Vagina (tissue), 2 donors: Measurements from ENCODE around the gene STH. TPM values are rescaled to one million over a fixed set of nuclear protein-coding genes. Genes with fewer than 3 reads are reported as not detected.
A peak's percentile ranks its signal among the peaks of the same experiment; 100 is the strongest.

Experiments used
- DNase-seq, 2 donors: peaks; one replicate each; pipeline ENCODE4 v3.0.0-alpha.2; 2017; ENCODE audit errors: extremely low spot score in 2 of 2
- H3K27ac ChIP-seq: fragments of 200-600 bp; sonication (generic); one replicate; pipeline ENCODE4 v1.5.1; 2019
- H3K27me3 ChIP-seq: fragments of 200-600 bp; sonication (generic); one replicate; pipeline ENCODE4 v1.5.1; 2019
- H3K36me3 ChIP-seq, 2 donors: fragments of 200-600 bp; sonication (generic); one replicate each; pipeline ENCODE4 v1.5.1; 2017 to 2019
- H3K4me1 ChIP-seq: fragments of 200-600 bp; sonication (generic); one replicate; pipeline ENCODE4 v1.5.1; 2019
- H3K4me3 ChIP-seq, 2 donors: fragments of 200-600 bp; sonication (generic); 1 replicate in 1 of 2; 2 replicates in 1 of 2; pipeline ENCODE4 v1.5.1; 2016 to 2019
- H3K9me3 ChIP-seq: fragments of 200-600 bp; sonication (generic); one replicate; pipeline ENCODE4 v1.5.1; 2019
- CTCF ChIP-seq, 3 experiments: fragments of 450-650 bp in 2 of 3; fragments of 200-600 bp in 1 of 3; sonication (generic) in 1 of 3; IDR thresholded peaks; one replicate each; pipeline ENCODE4 v1.5.1; 2017 to 2019; ENCODE audit warnings: antibody characterized with exemption in 3 of 3, mild to moderate bottlenecking in 2 of 3, moderate library complexity in 2 of 3
- POLR2A ChIP-seq, 2 donors: fragments of 450-650 bp; IDR thresholded peaks; one replicate each; pipeline ENCODE4 v1.6.1; 2017; ENCODE audit warnings: antibody characterized with exemption in 2 of 2, mild to moderate bottlenecking in 2 of 2, moderate library complexity in 2 of 2
- POLR2AphosphoS5 ChIP-seq, 2 donors: sonication (generic); formaldehyde crosslinking; IDR thresholded peaks; one replicate each; pipeline ENCODE4 v1.9.0; 2017; ENCODE audit warnings: antibody characterized with exemption in 2 of 2, mild to moderate bottlenecking in 2 of 2, low read depth in 1 of 2; ENCODE audit not compliant: insufficient read depth in 1 of 2
- intact Hi-C: fragments of 100-400 bp; cut with DNase I; formaldehyde crosslinking; loops from one replicate; pipeline ENCODE4 v1.15.1; 2023
- total RNA-seq: library from RNA; depleted of rRNA; stranded (reverse); fragments of >200 nt; gene quantifications from one replicate; pipeline ENCODE4 v1.2.3, GENCODE V29; 2016

The STH gene
- total RNA-seq, 1 donor from 2014 or later, result not detected

DNA sequence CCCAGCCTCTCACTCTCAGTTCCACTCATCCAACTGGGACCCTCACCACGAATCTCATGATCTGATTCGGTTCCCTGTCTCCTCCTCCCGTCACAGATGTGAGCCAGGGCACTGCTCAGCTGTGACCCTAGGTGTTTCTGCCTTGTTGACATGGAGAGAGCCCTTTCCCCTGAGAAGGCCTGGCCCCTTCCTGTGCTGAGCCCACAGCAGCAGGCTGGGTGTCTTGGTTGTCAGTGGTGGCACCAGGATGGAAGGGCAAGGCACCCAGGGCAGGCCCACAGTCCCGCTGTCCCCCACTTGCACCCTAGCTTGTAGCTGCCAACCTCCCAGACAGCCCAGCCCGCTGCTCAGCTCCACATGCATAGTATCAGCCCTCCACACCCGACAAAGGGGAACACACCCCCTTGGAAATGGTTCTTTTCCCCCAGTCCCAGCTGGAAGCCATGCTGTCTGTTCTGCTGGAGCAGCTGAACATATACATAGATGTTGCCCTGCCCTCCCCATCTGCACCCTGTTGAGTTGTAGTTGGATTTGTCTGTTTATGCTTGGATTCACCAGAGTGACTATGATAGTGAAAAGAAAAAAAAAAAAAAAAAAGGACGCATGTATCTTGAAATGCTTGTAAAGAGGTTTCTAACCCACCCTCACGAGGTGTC is 26.6 kb downstream of the STH start:
- H3K27ac ChIP-seq, result no peak overlapping the region
- no peak for TF ChIP-seq POLR2A (IDR thresholded peaks at IDR 0.05)
- TF ChIP-seq CTCF (IDR thresholded peaks at IDR 0.05), result no peak
- no peak for TF ChIP-seq POLR2AphosphoS5 (IDR thresholded peaks at IDR 0.05; ENCODE audit: insufficient read depth in 1 of 2, low read depth in 1 of 2)
- DNase-seq, result peak in 1 of 2 donors; percentile 72
- no peaks in the 10 kb centered on the region for H3K4me1 ChIP-seq
- H3K27me3 ChIP-seq, result no peaks in the 10 kb centered on the region
- H3K36me3 ChIP-seq, result peaks cover 0 to 6% of the 10 kb centered on the region in 2 donors
- intact Hi-C loops, result no loop called here
- H3K9me3 ChIP-seq, result no peaks in the 10 kb centered on the region
- no peak overlapping the region for H3K4me3 ChIP-seq

DNA sequence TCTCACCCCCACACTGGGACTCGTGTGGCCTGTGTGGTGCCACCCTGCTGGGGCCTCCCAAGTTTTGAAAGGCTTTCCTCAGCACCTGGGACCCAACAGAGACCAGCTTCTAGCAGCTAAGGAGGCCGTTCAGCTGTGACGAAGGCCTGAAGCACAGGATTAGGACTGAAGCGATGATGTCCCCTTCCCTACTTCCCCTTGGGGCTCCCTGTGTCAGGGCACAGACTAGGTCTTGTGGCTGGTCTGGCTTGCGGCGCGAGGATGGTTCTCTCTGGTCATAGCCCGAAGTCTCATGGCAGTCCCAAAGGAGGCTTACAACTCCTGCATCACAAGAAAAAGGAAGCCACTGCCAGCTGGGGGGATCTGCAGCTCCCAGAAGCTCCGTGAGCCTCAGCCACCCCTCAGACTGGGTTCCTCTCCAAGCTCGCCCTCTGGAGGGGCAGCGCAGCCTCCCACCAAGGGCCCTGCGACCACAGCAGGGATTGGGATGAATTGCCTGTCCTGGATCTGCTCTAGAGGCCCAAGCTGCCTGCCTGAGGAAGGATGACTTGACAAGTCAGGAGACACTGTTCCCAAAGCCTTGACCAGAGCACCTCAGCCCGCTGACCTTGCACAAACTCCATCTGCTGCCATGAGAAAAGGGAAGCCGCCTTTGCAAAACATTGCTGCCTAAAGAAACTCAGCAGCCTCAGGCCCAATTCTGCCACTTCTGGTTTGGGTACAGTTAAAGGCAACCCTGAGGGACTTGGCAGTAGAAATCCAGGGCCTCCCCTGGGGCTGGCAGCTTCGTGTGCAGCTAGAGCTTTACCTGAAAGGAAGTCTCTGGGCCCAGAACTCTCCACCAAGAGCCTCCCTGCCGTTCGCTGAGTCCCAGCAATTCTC is 27.4 kb downstream of the STH start:
- no peak overlapping the region for H3K4me3 ChIP-seq
- TF ChIP-seq POLR2A (IDR thresholded peaks at IDR 0.05), result no peak
- no peak for TF ChIP-seq CTCF (IDR thresholded peaks at IDR 0.05)
- TF ChIP-seq POLR2AphosphoS5 (IDR thresholded peaks at IDR 0.05; ENCODE audit: insufficient read depth in 1 of 2, low read depth in 1 of 2), result no peak
- H3K36me3 ChIP-seq, result peaks cover 0 to 14% of the 10 kb centered on the region in 2 donors
- intact Hi-C loops, result no loop called here
- no peak for DNase-seq
- no peaks in the 10 kb centered on the region for H3K4me1 ChIP-seq
- H3K9me3 ChIP-seq, result no peaks in the 10 kb centered on the region
- no peak overlapping the region for H3K27ac ChIP-seq
- H3K27me3 ChIP-seq, result no peaks in the 10 kb centered on the region

GRCh38 chr17:46027048-46027975 is 28.3 kb downstream of the STH start:
- H3K27ac ChIP-seq, result no peak overlapping the region
- no peak overlapping the region for H3K4me3 ChIP-seq
- no peak for DNase-seq
- intact Hi-C loops, result no loop called here
- TF ChIP-seq CTCF (IDR thresholded peaks at IDR 0.05), result no peak
- TF ChIP-seq POLR2AphosphoS5 (IDR thresholded peaks at IDR 0.05; ENCODE audit: insufficient read depth in 1 of 2, low read depth in 1 of 2), result no peak
- TF ChIP-seq POLR2A (IDR thresholded peaks at IDR 0.05), result no peak
- no peaks in the 10 kb centered on the region for H3K9me3 ChIP-seq
- H3K4me1 ChIP-seq, result no peaks in the 10 kb centered on the region
- peaks cover 0 to 23% of the 10 kb centered on the region in 2 donors for H3K36me3 ChIP-seq
- H3K27me3 ChIP-seq, result no peaks in the 10 kb centered on the region

GRCh38 chr17:46027976-46028325 is 28.9 kb downstream of the STH start:
- intact Hi-C loops, result no loop called here
- no peak overlapping the region for H3K27ac ChIP-seq

More at GRCh38 chr17:46027976-46028325, 28.9 kb downstream of the STH start:
- H3K4me3 ChIP-seq, result no peak overlapping the region
- DNase-seq, result no peak
- no peak for TF ChIP-seq POLR2AphosphoS5 (IDR thresholded peaks at IDR 0.05; ENCODE audit: insufficient read depth in 1 of 2, low read depth in 1 of 2)
- no peak for TF ChIP-seq CTCF (IDR thresholded peaks at IDR 0.05)
- no peak for TF ChIP-seq POLR2A (IDR thresholded peaks at IDR 0.05)
- H3K4me1 ChIP-seq, result no peaks in the 10 kb centered on the region
- no peaks in the 10 kb centered on the region for H3K9me3 ChIP-seq
- H3K36me3 ChIP-seq, result peaks cover 0 to 29% of the 10 kb centered on the region in 2 donors
- no peaks in the 10 kb centered on the region for H3K27me3 ChIP-seq
